ENCODE measurements around the gene TAS2R14. TPM values are rescaled to one million over a fixed set of nuclear protein-coding genes. Genes with fewer than 3 reads are reported as not detected.

TAS2R14 gene
- total RNA-seq, 1 donor from 2014 or later: 1.2 TPM

DNA sequence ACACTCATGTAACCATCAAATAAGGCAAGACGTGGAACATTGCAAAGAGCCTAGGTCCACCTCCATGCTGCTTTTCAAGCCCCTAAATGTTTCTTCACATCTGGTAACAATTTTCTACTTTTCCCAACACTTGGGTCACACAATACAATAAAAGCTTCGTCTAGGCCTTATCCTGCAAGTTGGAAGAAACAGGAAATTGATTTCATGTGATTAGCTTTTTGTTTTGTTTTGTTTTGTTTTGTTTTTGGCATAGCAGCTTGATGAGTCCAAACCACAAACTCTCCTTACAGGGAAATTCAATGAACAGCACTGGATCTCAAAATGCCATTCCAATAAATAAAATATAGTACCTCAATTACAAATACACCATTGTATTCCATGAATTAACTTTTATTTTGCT lies 28.3 kb upstream of the TAS2R14 start:
- H3K9me3 ChIP-seq: no peaks in the 10 kb centered on the region
- H3K27me3 ChIP-seq (ENCODE audit: low read depth): no peaks in the 10 kb centered on the region
- ATAC-seq: no peak
- no peak overlapping the region for H3K4me3 ChIP-seq
- peaks cover 4% of the 10 kb centered on the region for H3K4me1 ChIP-seq
- TF ChIP-seq, protein P1, sequence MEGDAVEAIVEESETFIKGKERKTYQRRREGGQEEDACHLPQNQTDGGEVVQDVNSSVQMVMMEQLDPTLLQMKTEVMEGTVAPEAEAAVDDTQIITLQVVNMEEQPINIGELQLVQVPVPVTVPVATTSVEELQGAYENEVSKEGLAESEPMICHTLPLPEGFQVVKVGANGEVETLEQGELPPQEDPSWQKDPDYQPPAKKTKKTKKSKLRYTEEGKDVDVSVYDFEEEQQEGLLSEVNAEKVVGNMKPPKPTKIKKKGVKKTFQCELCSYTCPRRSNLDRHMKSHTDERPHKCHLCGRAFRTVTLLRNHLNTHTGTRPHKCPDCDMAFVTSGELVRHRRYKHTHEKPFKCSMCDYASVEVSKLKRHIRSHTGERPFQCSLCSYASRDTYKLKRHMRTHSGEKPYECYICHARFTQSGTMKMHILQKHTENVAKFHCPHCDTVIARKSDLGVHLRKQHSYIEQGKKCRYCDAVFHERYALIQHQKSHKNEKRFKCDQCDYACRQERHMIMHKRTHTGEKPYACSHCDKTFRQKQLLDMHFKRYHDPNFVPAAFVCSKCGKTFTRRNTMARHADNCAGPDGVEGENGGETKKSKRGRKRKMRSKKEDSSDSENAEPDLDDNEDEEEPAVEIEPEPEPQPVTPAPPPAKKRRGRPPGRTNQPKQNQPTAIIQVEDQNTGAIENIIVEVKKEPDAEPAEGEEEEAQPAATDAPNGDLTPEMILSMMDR (IDR thresholded peaks at IDR 0.05): no peak
- DNase-seq: no peak
- no peaks in the 10 kb centered on the region for H3K36me3 ChIP-seq
- intact Hi-C loops (cut with DNase I): no loop called here
- no peak overlapping the region for H3K27ac ChIP-seq

DNA sequence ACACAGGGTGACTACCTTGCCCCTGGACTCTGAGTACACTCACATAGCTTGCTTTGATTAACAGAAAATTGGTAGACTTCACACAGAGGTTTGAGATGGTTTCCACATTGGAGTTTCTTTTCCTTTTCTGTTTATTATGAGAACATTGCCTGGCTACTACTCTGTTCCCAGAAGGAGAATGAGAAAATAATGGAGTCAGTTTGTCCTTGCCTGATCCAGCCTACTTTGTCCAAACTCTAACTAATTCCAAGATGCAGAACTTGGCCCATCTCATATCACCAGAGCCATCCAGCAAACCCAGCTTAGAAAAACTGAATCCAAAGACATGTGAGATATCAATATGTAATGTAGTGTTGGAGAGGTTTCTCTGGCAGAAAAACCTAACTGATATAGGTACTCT lies 27.3 kb upstream of the TAS2R14 start:
- no peak for ATAC-seq

DNA sequence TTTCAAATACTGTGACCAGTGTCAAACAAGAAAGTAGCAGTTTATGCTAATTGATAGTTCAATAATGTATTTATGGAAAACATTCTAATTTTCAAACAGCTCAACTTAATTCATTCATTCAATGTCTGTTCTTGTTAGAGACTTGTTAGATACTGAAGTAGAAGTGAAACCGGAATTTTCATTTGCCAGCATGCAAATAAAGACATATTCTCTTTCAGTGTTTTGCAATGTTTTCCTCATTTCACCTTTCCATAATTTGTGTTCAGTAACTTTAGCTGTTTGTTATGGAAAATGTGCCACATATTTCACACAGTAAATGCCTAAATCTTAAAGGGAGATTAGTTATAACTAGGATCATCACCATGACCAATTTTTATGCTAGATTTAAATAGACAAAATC lies 26.4 kb upstream of the TAS2R14 start:
- peaks cover 4% of the 10 kb centered on the region for H3K4me1 ChIP-seq
- intact Hi-C loops (cut with DNase I): no loop called here
- no peak overlapping the region for H3K4me3 ChIP-seq
- H3K27ac ChIP-seq: no peak overlapping the region
- TF ChIP-seq, protein P1 (IDR thresholded peaks at IDR 0.05): no peak
- DNase-seq (no peak), ATAC-seq (no peak)
- H3K27me3 ChIP-seq (ENCODE audit: low read depth): no peaks in the 10 kb centered on the region
- no peaks in the 10 kb centered on the region for H3K36me3 ChIP-seq
- H3K9me3 ChIP-seq: no peaks in the 10 kb centered on the region

More for the DNA sequence above, 27.3 kb upstream of the TAS2R14 start:
- H3K4me1 ChIP-seq: peaks cover 4% of the 10 kb centered on the region
- no peaks in the 10 kb centered on the region for H3K27me3 ChIP-seq (ENCODE audit: low read depth)
- intact Hi-C loops (cut with DNase I): no loop called here
- H3K36me3 ChIP-seq: no peaks in the 10 kb centered on the region
- no peak overlapping the region for H3K27ac ChIP-seq
- no peak for DNase-seq
- no peak overlapping the region for H3K4me3 ChIP-seq
- H3K9me3 ChIP-seq: no peaks in the 10 kb centered on the region
- TF ChIP-seq, protein P1 (IDR thresholded peaks at IDR 0.05): no peak

DNA sequence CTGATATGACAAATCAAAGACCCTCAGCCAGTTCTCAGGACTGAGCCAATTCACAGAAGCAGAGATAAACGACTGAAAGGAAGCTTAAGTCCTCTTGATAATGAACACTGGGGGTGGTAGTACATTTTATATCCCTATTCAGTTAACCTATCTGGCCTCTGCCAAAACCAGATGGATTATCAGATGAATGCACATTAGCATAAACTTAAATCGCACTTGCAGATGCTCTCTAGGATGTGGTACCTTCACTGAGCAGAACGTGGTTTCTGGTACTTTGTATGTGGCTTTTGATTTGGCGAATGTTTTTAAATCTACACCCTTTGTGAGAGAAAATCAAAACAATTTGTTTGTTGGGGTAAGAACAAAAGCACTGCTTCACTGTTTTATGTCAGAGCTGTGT lies 21.1 kb upstream of the TAS2R14 start:
- Histone ChIP-seq H3K27ac (no peak overlapping the region), H3K9me3 (peaks cover 5% of the 10 kb centered on the region), H3K4me1 (no peaks in the 10 kb centered on the region), H3K4me3 (no peak overlapping the region), H3K27me3 (ENCODE audit: low read depth) (no peaks in the 10 kb centered on the region), H3K36me3 (no peaks in the 10 kb centered on the region)
- ATAC-seq (no peak), DNase-seq (no peak)
- TF ChIP-seq, protein P1 (IDR thresholded peaks at IDR 0.05): no peak
- intact Hi-C loops (cut with DNase I): no loop called here

DNA sequence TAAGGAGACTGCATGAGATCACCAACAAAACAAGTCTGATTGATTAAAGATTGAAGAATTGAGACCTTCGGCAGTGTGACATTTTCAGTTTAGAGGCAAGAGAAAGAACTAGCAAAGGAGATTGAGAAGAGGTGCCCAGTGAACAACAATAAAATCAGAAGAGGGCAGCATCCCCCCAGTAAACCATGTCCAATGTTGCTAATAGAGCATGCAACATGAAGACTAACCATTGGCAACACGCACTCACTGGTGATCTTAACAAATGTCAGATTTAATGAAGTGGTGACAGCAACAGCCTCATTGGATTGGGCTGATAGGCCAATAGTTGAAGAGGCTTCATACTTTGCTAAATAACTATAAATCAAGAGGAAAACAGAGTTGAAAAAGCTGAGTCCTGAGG lies 20.7 kb upstream of the TAS2R14 start:
- DNase-seq (no peak), ATAC-seq (no peak)
- Histone ChIP-seq H3K4me1 (no peaks in the 10 kb centered on the region), H3K36me3 (no peaks in the 10 kb centered on the region), H3K4me3 (no peak overlapping the region), H3K27ac (no peak overlapping the region), H3K9me3 (peaks cover 5% of the 10 kb centered on the region), H3K27me3 (ENCODE audit: low read depth) (no peaks in the 10 kb centered on the region)
- TF ChIP-seq, protein P1 (IDR thresholded peaks at IDR 0.05): no peak
- intact Hi-C loops (cut with DNase I): no loop called here

DNA sequence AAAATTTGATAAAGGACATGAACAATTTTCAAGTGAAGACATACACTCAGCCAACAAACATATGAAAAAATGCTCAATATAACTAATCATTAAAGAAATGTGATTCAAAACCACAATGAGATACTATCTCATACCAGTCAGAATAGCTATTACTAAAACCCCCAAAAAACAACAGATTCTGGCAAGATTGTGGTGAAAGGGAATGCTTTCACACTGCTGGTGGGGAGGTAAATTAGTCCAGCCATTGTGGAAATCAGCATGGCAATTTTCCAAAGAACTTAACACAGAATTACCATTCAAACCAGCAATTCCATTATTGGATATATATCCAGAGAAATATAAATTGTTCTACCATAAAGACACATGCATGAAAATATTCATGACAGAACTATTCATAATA lies 18.7 kb upstream of the TAS2R14 start:
- DNase-seq: no peak
- H3K9me3 ChIP-seq: peaks cover 5% of the 10 kb centered on the region

More for the DNA sequence above, 18.7 kb upstream of the TAS2R14 start:
- Histone ChIP-seq H3K4me1 (no peaks in the 10 kb centered on the region), H3K27ac (no peak overlapping the region), H3K27me3 (ENCODE audit: low read depth) (no peaks in the 10 kb centered on the region), H3K36me3 (no peaks in the 10 kb centered on the region), H3K4me3 (no peak overlapping the region)
- TF ChIP-seq, protein P1 (IDR thresholded peaks at IDR 0.05): no peak
- no peak for ATAC-seq
- intact Hi-C loops (cut with DNase I): no loop called here
